Caco-2 (cell line): Measurements from ENCODE around the gene OSBPL10. TPM values are rescaled to one million over a fixed set of nuclear protein-coding genes. Genes with fewer than 3 reads are reported as not detected.

Experiments
- BruUV-seq: library from RNA; stranded (reverse); fragments of 400-500 nt; replicated peaks from 2 replicates; lab custom pipeline; 2021; lab: Mats Ljungman, UMichigan
- CTCF ChIA-PET: fragments of 300-600 bp; sonication (Branson Sonifier 250); formaldehyde crosslinking; loops from one replicate; lab custom pipeline; 2022; ENCODE audit warnings: antibody characterized with exemption; lab: Charles Lee
- POLR2A ChIA-PET: fragments of 300-600 bp; sonication (Branson Sonifier 250); formaldehyde crosslinking; loops from one replicate; lab custom pipeline; 2022; ENCODE audit warnings: antibody characterized with exemption; lab: Charles Lee
- DNase-seq, 2 experiments: peaks; one replicate each; pipeline versions ENCODE4 v3.0.0 to v3.0.0-alpha.2; 2020 to 2022
- H3K27me3 ChIP-seq: replicated peaks from 2 replicates; pipeline ENCODE4 v1.6.0; 2011; ENCODE audit warnings: low read length; ENCODE audit not compliant: control insufficient read depth, insufficient read depth
- H3K36me3 ChIP-seq: 2 replicates; pipeline ENCODE4 v1.5.1; 2011; ENCODE audit warnings: low read length; ENCODE audit not compliant: control insufficient read depth, insufficient read depth
- H3K4me1 ChIP-seq: fragments of 250-450 bp; sonication (Bioruptor Pico); 2 replicates; pipeline ENCODE4 v1.5.1; 2020; ENCODE audit warnings: mild to moderate bottlenecking
- H3K4me3 ChIP-seq: 2 replicates; pipeline ENCODE4 v1.5.1; 2011; ENCODE audit warnings: low read depth, mild to moderate bottlenecking, control low read depth, low read length
- H3K9me3 ChIP-seq: fragments of 250-450 bp; sonication (Bioruptor Pico); 2 replicates; pipeline ENCODE4 v1.5.1; 2020; ENCODE audit warnings: mild to moderate bottlenecking, moderate library complexity
- H3K27ac Mint-ChIP-seq: one replicate; pipeline ENCODE4 v1.8.0; 2022; ENCODE audit warnings: mixed read lengths; ENCODE audit not compliant: unreplicated experiment
- H3K27me3 Mint-ChIP-seq: one replicate; pipeline ENCODE4 v1.8.0; 2022; ENCODE audit warnings: mixed read lengths; ENCODE audit not compliant: insufficient read depth, unreplicated experiment
- H3K36me3 Mint-ChIP-seq: one replicate; pipeline ENCODE4 v1.8.0; 2022; ENCODE audit warnings: mild to moderate bottlenecking, mixed read lengths; ENCODE audit not compliant: insufficient read depth, unreplicated experiment
- H3K4me1 Mint-ChIP-seq: one replicate; pipeline ENCODE4 v1.8.0; 2022; ENCODE audit warnings: low read depth, mixed read lengths; ENCODE audit not compliant: unreplicated experiment
- H3K4me3 Mint-ChIP-seq: one replicate; pipeline ENCODE4 v1.8.0; 2022; ENCODE audit warnings: mild to moderate bottlenecking, moderate library complexity, mixed read lengths; ENCODE audit not compliant: unreplicated experiment
- H3K9me3 Mint-ChIP-seq: one replicate; pipeline ENCODE4 v1.8.0; 2022; ENCODE audit warnings: mixed read lengths; ENCODE audit not compliant: unreplicated experiment
- intact Hi-C: fragments of 100-400 bp; cut with micrococcal nuclease; formaldehyde crosslinking; loops from one replicate; pipeline ENCODE4 v1.10.0; 2022; ENCODE audit not compliant: unreplicated experiment
- total RNA-seq: library from RNA; stranded (reverse); gene quantifications from 2 replicates; pipeline ENCODE4 v1.2.3, GENCODE V29; 2022
- TF ChIP-seq, protein P1 (sequence below), 2 experiments: fragments of 200-600 bp in 1 of 2; IDR thresholded peaks; 1 replicate in 1 of 2; 2 replicates in 1 of 2; pipeline versions ENCODE4 v1.5.1 to v1.8.0; 2011 to 2022; ENCODE audit warnings: antibody characterized with exemption in 1 of 2, control low read depth in 1 of 2, inconsistent platforms in 1 of 2, low read depth in 1 of 2, low read length in 1 of 2, mild to moderate bottlenecking in 1 of 2, moderate library complexity in 1 of 2; ENCODE audit not compliant: insufficient read depth in 1 of 2, severe bottlenecking in 1 of 2, unreplicated experiment in 1 of 2

OSBPL10 gene
- total RNA-seq, 1 experiment from 2014 or later: 71.2 TPM

DNA sequence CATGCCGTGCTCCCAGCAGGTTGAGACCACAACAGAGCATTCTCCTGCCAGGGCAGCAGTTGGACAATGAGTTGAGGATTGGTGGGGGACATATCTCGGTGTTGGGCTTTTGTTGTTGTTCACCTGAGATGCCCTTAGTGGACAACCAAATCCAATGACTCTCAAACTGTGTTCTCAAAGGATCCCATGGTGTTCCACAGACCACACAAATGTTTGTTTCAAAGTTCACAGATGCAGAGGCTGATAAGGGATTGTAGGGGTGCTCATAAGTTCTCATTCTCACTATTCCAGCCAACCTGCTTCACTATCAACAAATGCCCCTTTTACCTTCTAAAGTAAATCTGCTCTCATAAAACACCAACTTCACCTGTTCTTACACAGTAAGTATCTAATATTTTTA is 159.9 kb downstream of the OSBPL10 start:
- ChIA-PET CTCF (no interaction called here), POLR2A (no interaction called here)
- no peak overlapping the region for H3K27ac Mint-ChIP-seq

DNA sequence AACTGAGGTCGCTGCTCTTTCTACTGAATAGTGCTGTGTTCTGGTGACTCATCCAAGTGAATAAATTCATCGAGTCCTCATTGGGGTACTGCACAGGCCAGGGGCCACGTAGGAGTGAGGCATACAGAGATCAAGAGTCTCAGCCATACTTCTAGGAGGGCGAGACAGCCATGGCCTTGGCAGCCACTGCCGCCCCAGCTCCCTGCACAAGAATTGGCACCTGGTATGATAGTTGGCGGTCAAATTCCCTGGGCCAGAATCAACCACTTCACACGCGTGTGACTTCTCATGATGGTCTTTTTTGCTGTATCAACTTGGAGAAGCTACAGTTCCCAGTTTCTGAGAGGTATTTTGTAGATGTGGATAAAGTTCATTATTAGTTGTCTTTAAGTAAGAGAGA is 161.6 kb downstream of the OSBPL10 start:
- no peak overlapping the region for H3K4me3 Mint-ChIP-seq

More for the DNA sequence above, 159.9 kb downstream of the OSBPL10 start:
- DNase-seq: no peak
- no peaks in the 10 kb centered on the region for H3K9me3 ChIP-seq
- Mint-ChIP-seq H3K36me3 (peaks cover 14% of the 10 kb centered on the region), H3K4me1 (no peaks in the 10 kb centered on the region), H3K27me3 (no peaks in the 10 kb centered on the region), H3K9me3 (no peaks in the 10 kb centered on the region), H3K4me3 (no peak overlapping the region)
- intact Hi-C loops: no loop called here
- no peaks in the 10 kb centered on the region for H3K4me1 ChIP-seq
- no peaks in the 10 kb centered on the region for H3K27me3 ChIP-seq
- peaks cover 2% of the 10 kb centered on the region; the same call in 1 of the 2 replicates for H3K36me3 ChIP-seq
- no peak overlapping the region for H3K4me3 ChIP-seq
- no TSS peak for BruUV-seq
- TF ChIP-seq, protein P1, sequence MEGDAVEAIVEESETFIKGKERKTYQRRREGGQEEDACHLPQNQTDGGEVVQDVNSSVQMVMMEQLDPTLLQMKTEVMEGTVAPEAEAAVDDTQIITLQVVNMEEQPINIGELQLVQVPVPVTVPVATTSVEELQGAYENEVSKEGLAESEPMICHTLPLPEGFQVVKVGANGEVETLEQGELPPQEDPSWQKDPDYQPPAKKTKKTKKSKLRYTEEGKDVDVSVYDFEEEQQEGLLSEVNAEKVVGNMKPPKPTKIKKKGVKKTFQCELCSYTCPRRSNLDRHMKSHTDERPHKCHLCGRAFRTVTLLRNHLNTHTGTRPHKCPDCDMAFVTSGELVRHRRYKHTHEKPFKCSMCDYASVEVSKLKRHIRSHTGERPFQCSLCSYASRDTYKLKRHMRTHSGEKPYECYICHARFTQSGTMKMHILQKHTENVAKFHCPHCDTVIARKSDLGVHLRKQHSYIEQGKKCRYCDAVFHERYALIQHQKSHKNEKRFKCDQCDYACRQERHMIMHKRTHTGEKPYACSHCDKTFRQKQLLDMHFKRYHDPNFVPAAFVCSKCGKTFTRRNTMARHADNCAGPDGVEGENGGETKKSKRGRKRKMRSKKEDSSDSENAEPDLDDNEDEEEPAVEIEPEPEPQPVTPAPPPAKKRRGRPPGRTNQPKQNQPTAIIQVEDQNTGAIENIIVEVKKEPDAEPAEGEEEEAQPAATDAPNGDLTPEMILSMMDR (IDR thresholded peaks at IDR 0.05; ENCODE audit: insufficient read depth in 1 of 2, low read depth in 1 of 2, low read length in 1 of 2, severe bottlenecking in 1 of 2, unreplicated experiment in 1 of 2): no peak

DNA sequence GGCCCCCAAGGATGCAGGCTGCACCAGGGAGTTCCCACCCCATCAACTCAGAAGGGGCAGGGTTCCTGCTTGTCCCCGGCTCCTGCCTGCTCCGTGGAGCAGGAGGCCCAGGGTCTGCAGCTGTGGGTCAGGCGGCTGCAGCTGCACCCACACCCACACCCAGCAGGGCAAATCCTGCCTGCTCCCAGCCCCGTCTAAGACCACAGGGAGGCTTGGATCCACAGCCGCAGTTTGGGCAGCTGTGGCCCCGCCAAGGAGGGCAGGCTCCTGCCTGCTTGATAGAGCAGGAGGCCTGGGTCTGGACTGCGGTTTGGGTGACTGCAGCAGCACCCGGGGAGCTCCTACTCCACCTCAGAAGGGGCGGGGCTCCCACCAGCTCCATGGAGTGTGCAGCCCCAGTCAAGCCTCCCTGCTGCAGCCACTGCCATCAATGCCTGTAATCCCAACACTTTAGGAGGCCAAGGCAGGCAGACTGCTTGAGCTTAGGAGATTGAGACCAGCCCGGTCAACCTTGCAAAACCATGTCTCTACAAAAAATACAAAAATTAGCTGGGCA is 163.6 kb downstream of the OSBPL10 start:
- H3K4me1 Mint-ChIP-seq: no peaks in the 10 kb centered on the region
- H3K4me3 Mint-ChIP-seq: no peak overlapping the region
- BruUV-seq: no TSS peak
- CTCF ChIA-PET: no interaction called here
- TF ChIP-seq, protein P1 (IDR thresholded peaks at IDR 0.05; ENCODE audit: insufficient read depth in 1 of 2, low read depth in 1 of 2, low read length in 1 of 2, severe bottlenecking in 1 of 2, unreplicated experiment in 1 of 2): no peak
- H3K9me3 Mint-ChIP-seq: no peaks in the 10 kb centered on the region
- Histone ChIP-seq H3K9me3 (no peaks in the 10 kb centered on the region), H3K36me3 (peaks cover 2% of the 10 kb centered on the region; the same call in 1 of the 2 replicates), H3K4me3 (no peak overlapping the region), H3K4me1 (no peaks in the 10 kb centered on the region), H3K27me3 (no peaks in the 10 kb centered on the region)
- no peaks in the 10 kb centered on the region for H3K27me3 Mint-ChIP-seq
- no peak overlapping the region for H3K27ac Mint-ChIP-seq
- intact Hi-C loops: no loop called here
- DNase-seq: no peak
- POLR2A ChIA-PET: no interaction called here
- peaks cover 16% of the 10 kb centered on the region for H3K36me3 Mint-ChIP-seq

More for the DNA sequence above, 161.6 kb downstream of the OSBPL10 start:
- DNase-seq: no peak
- Histone ChIP-seq H3K9me3 (no peaks in the 10 kb centered on the region), H3K36me3 (peaks cover 2% of the 10 kb centered on the region; the same call in 1 of the 2 replicates), H3K4me1 (no peaks in the 10 kb centered on the region), H3K4me3 (no peak overlapping the region), H3K27me3 (no peaks in the 10 kb centered on the region)
- Mint-ChIP-seq H3K36me3 (peaks cover 9% of the 10 kb centered on the region), H3K27ac (no peak overlapping the region), H3K27me3 (no peaks in the 10 kb centered on the region), H3K9me3 (no peaks in the 10 kb centered on the region), H3K4me1 (no peaks in the 10 kb centered on the region)
- ChIA-PET POLR2A (no interaction called here), CTCF (no interaction called here)
- intact Hi-C loops: no loop called here
- no TSS peak for BruUV-seq
- TF ChIP-seq, protein P1 (IDR thresholded peaks at IDR 0.05; ENCODE audit: insufficient read depth in 1 of 2, low read depth in 1 of 2, low read length in 1 of 2, severe bottlenecking in 1 of 2, unreplicated experiment in 1 of 2): no peak
